ENCODE data around the gene SDC4.

DNA sequence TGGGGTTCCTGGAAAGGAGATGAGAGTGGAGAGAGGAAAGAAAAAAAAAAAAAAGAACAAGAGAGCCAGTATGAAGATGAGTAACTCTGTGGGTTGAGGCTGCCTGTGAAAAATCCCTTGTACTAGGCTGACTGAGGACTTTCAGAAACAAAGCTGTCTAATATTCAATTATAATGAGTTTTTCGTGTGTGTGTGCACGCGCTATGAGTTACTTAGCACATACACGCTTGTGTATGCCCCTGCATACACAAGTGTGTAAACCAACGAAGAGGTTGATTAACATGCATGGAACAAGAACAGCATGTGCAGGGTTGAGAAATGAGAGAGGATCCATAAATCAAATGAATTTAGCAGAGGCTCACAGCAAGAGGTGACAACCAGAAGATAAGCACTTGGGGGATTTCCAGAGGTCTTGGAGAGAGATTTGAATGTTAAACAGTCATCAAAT lies 46.4 kb downstream of the SDC4 start:
- TF ChIP-seq POLR2A (IDR thresholded peaks at IDR 0.05), result no peak
- TF ChIP-seq, protein P1, sequence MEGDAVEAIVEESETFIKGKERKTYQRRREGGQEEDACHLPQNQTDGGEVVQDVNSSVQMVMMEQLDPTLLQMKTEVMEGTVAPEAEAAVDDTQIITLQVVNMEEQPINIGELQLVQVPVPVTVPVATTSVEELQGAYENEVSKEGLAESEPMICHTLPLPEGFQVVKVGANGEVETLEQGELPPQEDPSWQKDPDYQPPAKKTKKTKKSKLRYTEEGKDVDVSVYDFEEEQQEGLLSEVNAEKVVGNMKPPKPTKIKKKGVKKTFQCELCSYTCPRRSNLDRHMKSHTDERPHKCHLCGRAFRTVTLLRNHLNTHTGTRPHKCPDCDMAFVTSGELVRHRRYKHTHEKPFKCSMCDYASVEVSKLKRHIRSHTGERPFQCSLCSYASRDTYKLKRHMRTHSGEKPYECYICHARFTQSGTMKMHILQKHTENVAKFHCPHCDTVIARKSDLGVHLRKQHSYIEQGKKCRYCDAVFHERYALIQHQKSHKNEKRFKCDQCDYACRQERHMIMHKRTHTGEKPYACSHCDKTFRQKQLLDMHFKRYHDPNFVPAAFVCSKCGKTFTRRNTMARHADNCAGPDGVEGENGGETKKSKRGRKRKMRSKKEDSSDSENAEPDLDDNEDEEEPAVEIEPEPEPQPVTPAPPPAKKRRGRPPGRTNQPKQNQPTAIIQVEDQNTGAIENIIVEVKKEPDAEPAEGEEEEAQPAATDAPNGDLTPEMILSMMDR (IDR thresholded peaks at IDR 0.05 in 4 of 5, conservative IDR thresholded peaks at IDR 0.05 in 1 of 5), result no peak
